ENCODE data around the gene PRAMEF4.
"Not testable (repeated sequence)": the region's sequence is repeated elsewhere in the genome, so short reads cannot be mapped to it uniquely, and the experiment has no call there.

- TF ChIP-seq CTCF (conservative IDR thresholded peaks at IDR 0.05); EZH2 (IDR thresholded peaks at IDR 0.05; ENCODE audit: low read depth): not testable (repeated sequence)
These were observed 13.2 kb upstream of the PRAMEF4 start for GRCh38 chr1:12899186-12899585.

Measured in PC-9 (cell line).